Measurements from ENCODE around the gene CUL5.

DNA sequence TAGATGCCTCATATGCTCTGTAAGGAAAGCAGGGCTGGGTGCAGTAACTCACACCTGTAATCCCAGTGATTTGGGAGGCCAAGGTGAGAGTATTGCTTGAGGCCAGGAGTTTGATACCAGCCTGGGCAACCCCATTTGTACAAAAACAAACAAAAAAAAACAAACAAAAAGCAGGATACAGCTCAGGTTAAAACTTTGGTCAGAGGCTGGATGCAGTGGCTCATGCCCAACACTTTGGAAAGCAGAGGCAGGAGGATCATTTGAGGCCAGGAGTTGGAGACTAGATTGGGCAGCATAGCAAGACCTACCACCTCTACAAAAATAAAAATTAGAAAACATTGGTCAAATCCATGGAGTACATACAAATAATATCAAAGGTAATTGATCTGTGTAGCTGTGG lies 7.9 kb downstream of the CUL5 start:
- TF ChIP-seq EZH2phosphoT487 (IDR thresholded peaks at IDR 0.05; ENCODE audit: borderline replicate concordance, low read length), result no peak
- TF ChIP-seq, protein P1, sequence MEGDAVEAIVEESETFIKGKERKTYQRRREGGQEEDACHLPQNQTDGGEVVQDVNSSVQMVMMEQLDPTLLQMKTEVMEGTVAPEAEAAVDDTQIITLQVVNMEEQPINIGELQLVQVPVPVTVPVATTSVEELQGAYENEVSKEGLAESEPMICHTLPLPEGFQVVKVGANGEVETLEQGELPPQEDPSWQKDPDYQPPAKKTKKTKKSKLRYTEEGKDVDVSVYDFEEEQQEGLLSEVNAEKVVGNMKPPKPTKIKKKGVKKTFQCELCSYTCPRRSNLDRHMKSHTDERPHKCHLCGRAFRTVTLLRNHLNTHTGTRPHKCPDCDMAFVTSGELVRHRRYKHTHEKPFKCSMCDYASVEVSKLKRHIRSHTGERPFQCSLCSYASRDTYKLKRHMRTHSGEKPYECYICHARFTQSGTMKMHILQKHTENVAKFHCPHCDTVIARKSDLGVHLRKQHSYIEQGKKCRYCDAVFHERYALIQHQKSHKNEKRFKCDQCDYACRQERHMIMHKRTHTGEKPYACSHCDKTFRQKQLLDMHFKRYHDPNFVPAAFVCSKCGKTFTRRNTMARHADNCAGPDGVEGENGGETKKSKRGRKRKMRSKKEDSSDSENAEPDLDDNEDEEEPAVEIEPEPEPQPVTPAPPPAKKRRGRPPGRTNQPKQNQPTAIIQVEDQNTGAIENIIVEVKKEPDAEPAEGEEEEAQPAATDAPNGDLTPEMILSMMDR (IDR thresholded peaks at IDR 0.05; ENCODE audit: low read depth, low read length, poor library complexity, severe bottlenecking), result no peak

All from DOHH2 (cell line).